Dermis blood vessel endothelial cell (primary cell): ENCODE results near the gene PSD4. TPM values are rescaled to one million over a fixed set of nuclear protein-coding genes. Genes with fewer than 3 reads are reported as not detected.
A peak's percentile ranks its signal among the peaks of the same experiment; 100 is the strongest.

Experiments
- DNase-seq: peaks from one replicate; pipeline ENCODE4 v3.0.0; 2010
- total RNA-seq: library from RNA; depleted of rRNA; stranded (reverse); fragments of >200 nt; gene quantifications from 2 replicates; pipeline ENCODE4 v1.2.3, GENCODE V29; 2014

PSD4 gene
- total RNA-seq, 1 donor from 2014 or later = 0.34 TPM

DNA sequence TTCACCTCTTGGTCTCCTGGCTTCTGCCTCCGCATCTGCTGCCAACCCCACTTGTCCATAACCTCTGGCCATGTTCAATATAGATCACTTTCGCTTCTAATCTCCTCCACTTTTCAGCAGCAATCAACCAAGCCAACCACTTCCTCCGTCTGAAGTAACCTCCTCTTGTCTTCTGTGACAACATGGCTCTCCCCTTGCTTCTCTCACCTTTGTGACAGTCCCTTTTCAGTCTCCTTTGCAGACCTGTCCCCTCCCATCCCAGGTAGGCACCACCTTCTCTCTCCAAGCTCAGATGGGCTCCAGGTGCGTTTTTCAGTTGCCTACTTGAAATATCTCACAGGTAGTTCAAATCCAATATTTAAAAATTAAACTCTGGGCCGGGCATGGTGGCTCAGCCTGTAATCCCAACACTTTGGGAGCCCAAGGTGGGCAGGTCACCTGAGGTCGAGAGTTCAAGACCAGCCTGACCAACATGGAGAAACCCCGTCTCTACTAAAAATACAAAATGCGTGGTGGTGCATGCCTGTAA is 4.7 kb upstream of the PSD4 start:
- DNase-seq = no peak

DNA sequence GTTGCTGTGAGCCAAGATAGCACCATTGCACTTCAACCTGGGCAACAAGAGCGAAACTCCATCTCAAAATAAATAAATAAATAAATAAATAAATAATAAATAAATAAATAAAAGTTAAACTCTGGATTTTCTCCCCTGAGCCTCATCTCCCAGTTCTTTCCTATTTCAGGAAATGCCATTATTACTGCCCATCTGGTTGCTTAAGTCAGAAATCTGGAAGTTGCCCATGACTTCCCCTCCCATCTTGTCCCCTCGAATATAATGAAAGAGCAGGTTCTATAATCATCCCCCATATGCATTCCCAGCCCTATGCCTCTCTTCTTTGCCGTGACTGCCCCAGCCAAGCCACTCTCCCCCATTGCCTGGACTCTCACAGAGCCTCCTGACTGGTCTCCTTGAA is 4.2 kb upstream of the PSD4 start:
- no peak for DNase-seq

DNA sequence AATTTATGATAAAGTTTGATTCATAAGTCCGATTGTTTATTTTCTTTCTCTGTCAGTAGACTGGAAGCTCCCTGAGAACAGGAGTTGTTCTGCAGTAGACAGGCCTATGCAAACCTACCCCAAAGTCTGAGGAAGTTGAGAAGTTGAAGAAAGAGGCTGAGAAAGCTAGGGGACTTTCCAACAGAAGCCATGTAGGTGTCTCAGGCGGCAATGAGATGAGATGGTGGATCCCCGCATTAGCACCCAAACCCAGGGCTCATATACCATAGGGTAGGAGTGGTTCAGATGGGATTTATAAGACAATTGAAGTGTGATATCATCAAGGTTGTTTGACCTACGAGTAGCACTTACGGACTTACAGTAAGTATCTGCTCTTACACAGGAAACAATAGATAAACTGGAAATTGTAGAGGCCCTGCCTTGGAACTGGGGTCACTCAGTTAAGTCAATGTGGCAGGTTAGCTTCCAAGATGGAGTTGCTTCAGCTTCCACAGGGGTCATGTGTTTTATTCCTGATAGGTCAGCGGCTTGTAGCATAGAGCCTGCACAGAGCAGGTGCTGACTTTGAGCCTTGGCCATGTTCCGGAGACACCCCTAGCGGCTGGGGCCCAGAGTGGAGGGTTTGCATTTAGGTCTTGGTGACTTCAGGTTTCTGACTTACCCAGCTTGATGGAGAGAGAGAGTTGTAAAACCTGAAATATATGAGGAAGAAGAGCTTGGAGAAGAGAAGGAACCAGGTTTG is 2.3 kb upstream of the PSD4 start:
- no peak for DNase-seq

DNA sequence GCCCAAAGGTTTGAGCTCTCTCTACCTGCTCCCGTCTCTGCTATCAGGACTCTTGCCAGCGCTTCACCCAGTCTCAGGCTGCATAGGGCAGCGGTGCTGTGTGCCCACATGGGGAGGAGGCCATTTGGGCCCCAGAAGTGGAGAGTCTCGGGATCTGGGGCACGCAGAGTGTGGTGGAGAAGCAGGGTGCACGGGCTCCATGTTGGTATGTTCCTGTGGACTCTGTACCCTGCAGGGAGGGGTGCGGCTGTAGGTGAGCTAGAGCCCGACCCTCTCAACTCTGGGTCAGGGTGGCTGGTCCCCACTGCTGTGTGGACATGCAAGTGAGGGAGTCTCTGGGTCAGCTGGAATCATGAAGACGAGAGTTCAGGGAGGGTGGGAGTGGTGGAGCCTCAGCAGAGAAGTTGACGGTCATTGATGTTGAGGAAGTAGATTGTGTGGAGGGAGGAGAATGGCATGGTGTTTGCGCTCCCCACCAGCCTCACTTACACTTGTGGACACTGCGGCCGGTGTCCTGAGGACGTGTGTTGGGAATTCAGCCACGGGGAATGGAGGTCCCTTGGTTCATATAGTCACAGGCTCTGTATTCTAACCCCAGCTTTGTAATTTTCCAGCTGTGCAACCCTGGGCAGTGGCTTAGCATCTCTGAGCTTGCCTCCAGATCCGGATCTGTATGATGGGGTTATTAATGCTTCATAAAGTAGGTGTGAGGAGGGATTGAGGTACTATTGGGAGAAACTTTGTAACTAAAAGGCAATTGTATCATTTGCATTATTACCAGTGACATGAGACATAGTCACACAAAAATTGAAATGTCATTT is 840 bp upstream of the PSD4 start:
- no peak for DNase-seq

DNA sequence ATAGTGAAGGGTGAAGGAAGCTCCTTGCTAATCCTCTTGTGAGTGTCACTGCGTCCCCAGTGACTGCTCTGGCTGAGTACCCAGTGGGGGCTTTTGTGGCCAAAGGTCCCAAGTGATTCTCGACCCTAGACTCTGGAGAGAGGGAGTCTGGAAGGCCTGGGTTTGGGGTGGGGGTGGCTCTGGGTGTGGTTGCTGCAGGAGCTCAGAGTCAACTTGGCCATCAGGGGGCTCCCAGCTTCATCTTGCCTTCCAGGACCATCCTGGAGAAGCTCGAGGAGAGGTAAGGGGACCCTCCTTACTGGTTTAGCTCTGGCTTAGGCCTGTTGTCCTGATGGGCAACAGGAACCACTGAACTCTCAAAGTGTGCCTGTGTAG is 592 bp downstream of the PSD4 start:
- DNase-seq = no peak

DNA sequence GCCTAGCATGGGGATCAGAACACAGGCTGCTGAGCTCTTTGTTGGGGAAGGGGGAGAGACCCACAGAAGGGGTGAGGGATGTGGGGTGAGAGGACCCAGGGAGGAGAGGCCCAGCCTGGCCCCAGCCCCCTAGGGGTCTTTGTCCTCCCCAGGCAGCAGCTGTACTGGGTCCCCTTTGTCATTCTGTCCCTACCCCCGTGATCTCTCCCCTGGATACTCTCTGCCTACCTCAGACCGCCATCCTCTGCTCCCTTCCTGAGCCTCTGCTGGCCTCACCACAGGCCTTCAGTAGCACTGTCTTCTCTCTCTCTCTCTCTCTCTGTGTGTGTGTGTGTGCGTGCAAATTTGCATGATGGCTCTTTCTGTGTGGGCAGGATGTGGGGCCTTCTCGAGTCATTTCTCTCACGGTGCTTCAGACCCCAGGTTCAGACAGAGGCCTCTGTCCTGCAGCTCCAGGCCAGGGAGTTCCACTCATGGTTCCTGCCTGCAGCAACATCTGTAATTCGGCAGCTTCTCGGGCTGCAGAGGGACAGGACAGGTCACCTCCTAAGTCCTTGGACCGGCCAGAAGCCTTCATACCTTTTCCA is 1.4 kb downstream of the PSD4 start:
- no peak for DNase-seq

DNA sequence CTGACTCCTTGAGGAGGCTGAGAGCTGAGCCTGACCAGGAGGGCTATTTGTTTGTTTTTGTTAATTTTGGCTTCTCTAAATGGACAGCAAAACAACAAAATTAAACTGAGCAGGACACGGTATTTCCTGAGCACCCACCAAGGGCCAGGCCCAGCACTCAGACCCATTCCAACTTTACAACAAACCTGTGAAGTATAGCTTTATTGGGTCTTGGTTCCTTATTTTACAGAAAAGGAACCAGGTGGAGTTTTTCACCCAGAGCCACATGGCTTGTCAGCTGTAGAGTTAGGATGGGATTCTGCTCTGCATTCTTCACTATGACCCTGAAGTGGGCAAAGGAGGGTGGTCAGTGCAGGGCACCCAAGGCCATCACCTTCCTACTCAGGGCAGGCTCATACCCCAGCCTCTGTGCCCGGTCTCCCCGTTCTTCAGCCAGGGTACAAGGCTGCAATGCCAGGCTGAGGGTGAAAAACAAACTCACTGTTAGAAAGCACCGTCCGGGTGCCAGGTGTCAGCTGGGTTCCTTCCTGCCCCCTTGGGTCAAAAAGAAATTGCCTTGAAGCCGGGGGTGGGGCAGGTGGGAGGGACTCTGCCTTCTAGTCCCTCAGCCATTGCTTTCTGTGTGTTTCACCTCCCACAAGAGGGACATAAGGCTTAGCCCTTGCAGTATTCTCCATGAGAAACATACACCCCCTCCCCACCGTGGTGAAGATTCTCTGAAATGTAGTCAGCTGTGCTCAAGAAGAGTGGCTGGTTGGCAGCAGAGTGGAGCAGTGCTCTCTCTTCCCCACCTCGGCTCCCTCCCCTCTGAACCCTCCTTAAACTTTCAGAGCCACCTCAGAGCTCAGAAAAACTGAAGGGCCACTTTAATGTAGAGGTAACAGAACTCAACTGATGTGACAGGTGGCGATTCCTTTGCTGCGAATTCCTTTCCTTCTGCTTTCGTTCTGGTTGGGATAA is 2.2 kb downstream of the PSD4 start:
- DNase-seq = no peak

DNA sequence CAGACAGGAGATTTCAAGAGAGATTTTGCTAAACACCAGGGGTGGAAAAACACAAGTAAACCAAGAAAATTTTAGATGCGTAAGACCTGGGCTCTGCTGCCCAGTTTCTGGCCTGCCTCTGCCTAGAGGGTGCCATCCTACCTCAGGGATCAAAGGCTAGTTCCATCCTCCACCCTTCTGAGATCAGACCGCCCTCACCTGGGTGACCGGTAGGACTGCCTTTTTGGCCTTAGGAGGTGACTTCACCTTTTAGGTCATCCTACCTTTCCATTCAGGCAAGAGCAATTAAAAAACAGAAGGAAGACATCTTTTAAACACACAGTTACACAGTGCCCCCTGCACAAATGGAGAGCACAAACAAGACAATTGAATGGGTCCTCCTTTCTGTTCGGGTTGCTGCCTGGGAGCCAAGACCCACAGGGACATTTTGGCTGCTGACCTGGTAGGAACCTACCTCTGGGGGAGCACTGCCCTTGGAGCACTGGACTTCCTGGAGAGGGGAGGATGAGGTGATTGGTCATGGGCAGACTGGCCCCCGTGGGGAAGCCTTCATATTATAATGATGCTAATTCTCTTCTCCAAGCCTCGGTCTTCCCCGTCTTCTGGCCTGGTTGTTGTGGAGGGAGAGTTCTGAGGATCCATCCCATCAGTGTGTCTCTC is 3.1 kb downstream of the PSD4 start:
- no peak for DNase-seq

DNA sequence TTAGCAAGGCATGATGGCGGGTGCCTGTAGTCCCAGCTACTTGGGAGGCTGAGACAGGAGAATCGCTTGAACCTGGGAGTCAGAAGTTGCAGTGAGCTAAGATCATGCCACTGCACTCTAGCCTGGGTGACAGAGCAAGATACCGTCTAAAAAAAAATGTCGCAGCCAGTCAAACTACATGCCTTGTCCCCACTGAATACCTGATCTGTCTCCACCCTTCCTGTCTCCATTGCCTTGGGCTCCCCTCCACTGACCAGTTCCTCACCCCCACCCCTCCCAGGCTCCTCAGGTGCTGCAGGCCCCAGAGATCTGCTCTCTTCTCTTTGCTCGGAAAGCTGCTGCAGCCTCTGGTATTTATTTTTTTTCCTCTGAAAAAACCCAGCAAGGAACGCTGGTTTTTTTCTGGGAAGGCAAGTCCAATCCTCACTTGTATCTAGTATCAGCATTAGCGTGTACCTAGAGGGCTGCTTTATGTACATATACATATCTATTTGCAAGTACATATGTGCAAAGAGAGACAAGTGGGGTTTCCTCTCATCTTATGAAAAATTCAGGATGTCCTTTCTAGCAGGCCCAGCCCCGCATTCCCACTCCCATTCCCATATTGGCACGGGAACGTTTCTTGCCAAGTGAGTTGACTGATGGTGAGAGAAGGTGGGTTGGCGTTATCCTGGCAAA is 4.4 kb downstream of the PSD4 start:
- no peak for DNase-seq

DNA sequence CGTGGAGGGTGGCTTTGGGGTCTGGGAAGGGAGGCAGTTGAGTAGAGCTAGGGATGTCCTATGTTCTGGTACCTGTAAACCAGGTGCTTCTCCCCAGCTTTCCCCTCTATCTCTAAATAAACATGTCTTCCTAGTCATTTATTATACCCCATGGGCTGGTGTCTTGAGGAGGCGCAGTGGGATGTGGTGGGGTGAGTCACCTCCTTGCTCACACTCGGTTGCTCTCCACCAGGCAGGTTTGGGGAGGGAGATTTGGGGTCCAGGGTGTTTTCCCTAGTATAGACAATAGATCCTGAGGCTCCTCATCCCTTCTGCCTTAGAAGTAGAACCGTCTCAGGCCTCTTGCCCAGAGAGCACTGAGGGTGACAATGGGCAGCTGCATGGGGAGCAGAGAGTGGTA is 5.1 kb downstream of the PSD4 start:
- no peak for DNase-seq

DNA sequence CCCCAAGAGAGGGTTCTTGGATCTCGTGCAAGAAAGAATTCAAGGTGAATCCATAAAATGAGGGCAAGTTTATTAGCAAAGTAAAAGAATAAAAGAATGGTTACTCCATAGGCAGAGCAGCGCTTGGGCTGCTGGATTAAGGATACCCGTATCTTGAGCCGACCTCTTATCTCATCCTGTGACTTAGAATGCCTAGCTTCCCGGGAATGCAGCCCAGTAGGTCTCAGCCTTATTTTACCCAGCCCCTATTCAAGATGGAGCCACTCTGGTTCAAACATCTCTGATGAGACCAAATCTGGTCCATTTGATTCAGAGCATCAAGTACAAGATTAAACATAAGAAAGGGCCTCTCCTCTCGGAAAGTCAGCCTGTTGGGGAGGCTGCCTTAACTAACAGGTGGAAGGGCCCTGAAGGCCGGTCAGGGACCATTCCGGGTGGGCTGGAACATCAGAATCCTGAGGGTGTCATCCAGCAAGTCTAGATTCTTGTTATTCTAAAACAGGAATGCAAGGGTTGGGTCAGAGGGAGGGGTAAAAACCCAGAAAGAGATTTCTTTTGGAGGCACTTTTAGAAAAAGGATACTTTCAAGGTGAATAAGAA is 5.8 kb downstream of the PSD4 start:
- no peak for DNase-seq

DNA sequence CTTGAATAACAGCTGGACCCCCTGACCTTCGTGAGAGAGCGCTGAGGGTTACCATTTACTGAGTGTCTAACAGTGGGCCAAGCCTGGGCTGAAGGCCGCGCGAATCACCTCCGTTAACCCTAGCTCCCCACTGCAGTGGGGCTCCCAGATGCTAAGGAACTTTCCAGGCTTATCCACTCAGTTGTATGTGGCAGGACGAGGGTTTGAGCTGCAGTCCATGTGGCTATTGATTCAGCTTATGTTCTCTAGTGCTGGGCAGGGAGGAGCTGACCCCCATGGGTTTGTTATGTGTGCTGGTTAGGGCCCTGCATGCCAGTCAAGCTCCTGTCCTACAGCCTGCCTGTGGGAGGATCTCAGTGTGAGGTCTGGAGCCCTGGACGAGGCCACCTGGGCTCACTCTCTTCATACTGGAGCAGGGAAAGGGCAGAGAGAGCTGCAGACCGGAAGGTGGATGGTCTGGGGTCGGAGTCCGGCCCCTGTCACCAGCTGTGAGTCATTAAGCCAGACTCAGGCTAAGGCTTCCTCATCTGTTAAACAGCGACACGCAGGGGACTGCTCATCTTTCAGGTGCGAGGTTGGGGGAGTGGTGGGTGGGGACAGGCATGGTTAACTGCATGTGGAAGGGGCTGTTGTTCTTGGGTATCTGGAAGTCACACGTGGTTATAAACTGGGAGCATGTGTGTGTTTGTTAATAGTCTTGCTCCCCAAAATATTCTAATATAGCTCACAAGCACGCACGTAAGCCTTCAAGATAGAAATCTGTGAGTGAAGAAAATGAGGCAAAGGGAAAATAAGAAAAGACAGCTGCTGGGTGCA is 6.6 kb downstream of the PSD4 start:
- DNase-seq = no peak

DNA sequence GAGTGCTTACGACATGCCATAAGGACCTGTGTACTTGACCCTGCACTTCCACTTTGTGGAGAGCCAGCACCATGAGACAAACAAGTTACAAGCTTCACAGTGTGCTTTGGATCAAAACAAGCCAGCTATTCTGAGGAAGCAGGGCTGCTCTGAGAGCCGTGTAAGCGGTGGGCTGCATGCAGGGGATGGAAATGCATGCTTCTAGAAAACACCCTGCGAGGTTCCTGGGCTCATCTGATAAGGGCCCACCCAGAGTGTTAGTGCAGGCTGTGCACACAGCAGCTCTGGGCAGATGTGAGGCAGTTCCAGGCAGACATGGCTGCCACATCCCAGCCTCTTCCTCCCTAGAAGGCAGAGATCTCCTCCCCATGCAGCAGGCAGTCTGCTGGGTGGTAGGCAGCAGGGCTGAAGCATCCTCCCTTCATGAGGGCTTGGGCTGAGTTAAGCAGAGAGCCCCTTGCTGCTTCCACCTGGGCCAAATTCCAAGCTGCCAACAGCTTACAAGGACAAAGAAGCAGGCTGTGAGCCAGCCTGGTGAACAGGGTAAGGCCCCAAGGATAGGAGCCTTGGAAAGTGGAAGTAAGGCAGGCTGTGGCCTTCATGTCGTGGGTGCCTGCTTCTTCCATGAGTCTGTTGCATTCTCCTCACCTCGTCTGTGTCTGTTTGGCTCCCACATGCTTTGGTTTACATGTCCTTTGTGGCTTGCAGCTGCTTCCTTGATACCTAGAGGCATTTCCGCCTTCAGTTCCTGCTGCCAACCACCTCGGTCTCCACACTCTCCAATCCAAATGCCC is 7.7 kb downstream of the PSD4 start:
- DNase-seq = peak; percentile 57

DNA sequence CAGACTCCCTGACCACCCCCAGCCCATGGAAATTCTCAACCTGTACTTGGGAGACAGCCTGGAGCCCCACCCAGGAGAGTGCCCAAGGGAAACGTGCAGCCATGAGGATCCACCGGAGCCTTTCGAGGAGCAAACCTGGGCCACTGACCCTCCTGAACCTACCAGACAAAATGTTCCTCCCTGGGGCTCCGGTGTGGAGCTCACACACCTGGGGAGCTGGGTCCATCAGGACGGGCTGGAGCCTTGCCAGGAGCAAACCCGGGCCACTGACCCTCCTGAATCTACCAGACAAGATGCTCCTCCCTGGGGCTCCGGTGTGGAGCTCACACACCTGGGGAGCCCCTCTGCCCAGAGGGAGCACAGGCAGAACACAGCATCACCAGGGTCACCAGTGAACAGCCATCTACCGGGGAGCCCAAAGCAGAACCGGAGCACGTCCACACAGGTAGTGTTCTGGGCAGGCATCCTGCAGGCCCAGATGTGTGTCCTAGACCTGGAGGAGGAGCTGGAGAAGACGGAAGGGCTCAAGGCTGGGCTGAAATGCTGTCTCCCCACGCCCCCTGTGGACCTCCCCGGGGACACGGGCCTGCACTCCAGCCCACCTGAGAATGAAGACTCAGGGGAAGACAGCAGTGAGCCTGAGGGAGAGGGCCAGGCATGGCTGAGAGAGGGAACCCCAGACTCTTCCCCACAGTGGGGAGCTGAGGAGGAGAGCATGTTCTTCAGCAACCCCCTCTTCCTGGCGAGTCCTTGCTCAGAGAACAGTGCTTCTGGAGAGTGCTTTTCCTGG is 8.9 kb downstream of the PSD4 start:
- DNase-seq = no peak

DNA sequence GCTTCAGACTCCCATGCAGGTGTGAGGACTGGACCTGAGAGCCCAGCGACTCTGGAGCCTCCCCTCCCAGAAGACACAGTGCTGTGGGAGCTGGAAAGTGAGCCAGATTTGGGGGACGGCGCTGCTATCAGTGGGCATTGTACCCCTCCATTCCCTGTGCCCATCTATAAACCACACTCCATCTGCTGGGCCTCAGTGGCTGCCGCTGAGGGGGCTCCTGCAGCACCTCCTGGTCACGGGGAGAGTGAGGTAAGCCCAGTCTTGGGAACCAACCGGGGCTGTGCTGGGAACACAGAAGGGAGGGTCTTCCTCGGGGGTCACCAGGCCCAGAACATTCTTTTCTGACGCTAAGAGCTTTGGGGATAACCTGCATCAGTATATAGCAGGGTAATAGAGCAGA is 9.5 kb downstream of the PSD4 start:
- DNase-seq = no peak

DNA sequence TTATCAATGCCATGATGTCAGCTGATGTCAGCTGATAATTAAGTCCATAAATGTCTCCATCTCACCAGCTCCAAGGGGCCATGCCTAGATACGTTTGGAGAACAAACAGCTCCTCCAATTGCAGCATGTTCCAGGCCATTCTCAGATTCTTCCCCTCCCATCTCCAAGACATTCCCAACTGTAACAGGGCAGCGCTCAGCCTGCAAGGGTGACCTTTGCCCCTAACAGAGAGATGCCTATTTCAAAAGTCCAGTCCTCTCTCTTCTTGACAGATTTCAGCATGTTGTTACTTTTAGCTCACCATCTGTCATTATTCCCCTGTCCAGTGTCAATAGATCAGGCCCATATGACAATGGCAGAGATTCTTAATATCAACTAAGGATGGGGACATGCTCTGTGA is 9.9 kb downstream of the PSD4 start:
- no peak for DNase-seq

DNA sequence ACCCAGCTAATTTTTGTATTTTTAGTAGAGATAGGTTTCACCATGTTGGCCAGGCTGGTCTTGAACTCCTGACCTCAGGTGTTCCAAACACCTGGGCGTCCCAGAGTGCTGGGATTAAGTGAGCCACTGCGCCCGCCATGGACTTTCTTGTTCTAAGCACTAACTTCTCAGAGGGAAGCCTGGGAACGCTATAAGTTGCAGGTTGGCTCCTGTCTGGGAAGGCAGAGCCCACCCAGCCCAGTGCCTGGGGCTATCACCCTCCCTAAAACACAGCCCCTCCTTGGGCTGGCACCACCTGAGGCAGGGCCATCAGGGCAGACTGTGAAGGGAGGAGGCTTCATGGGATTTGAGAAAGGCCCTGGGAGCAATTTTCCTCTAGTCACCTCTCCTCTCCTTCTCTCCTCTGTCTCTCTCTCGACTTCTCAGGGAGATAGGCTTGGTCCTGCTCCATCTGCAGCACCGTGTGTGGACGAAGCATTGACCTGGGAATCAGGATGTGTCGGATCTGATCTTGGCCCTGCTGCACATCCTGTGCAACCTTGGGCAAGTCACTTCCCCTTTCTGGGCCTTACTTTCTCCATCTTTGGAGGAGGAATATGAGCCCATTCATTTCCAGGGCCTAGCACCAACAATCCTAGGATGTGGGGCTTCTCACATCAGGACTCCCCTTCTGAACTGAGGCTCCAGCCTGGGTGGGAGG is 10.9 kb downstream of the PSD4 start:
- no peak for DNase-seq
